Lung (tissue), 12 donors: ENCODE results near the gene TRPC1. TPM values are rescaled to one million over a fixed set of nuclear protein-coding genes. Genes with fewer than 3 reads are reported as not detected.

Experiments
- ATAC-seq: fragments of 200-7000 bp; cut with Tn5 transposase; one replicate; pipeline ENCODE4 v1.9.1; 2020; ENCODE audit warnings: moderate number of reproducible peaks; ENCODE audit not compliant: insufficient read depth, low FRiP score
- DNase-seq, 3 donors: peaks; one replicate each; pipeline ENCODE4 v3.0.0-alpha.2; 2013 to 2017
- H3K27ac ChIP-seq, 2 donors: one replicate each; pipeline ENCODE4 v1.5.1; 2013; ENCODE audit warnings: mild to moderate bottlenecking in 2 of 2, moderate library complexity in 2 of 2, control low read depth in 1 of 2, inconsistent platforms in 1 of 2, low read depth in 1 of 2, low read length in 1 of 2
- H3K27me3 ChIP-seq, 3 donors: one replicate each; pipeline ENCODE4 v1.5.1; 2013; ENCODE audit warnings: low read length in 2 of 3; ENCODE audit not compliant: control insufficient read depth in 3 of 3, insufficient read depth in 3 of 3
- H3K36me3 ChIP-seq, 4 donors: one replicate each; pipeline ENCODE4 v1.5.1; 2013; ENCODE audit warnings: low read length in 4 of 4, mild to moderate bottlenecking in 1 of 4, moderate library complexity in 1 of 4; ENCODE audit not compliant: control insufficient read depth in 4 of 4, insufficient read depth in 4 of 4
- H3K4me1 ChIP-seq, 5 donors: one replicate each; pipeline ENCODE4 v1.5.1; 2013; ENCODE audit warnings: low read length in 5 of 5, mild to moderate bottlenecking in 2 of 5, moderate library complexity in 1 of 5; ENCODE audit not compliant: control insufficient read depth in 5 of 5, insufficient read depth in 5 of 5
- H3K4me3 ChIP-seq: one replicate; pipeline ENCODE4 v1.5.1; 2013; ENCODE audit warnings: mild to moderate bottlenecking, control low read depth, moderate library complexity
- H3K9ac ChIP-seq, 2 donors: one replicate each; pipeline ENCODE4 v1.5.1; 2013; ENCODE audit warnings: low read length in 2 of 2, control low read depth in 1 of 2; ENCODE audit not compliant: insufficient read depth in 1 of 2
- H3K9me3 ChIP-seq, 4 donors: one replicate each; pipeline ENCODE4 v1.5.1; 2013; ENCODE audit warnings: low read length in 3 of 4, mild to moderate bottlenecking in 1 of 4, moderate library complexity in 1 of 4; ENCODE audit not compliant: control insufficient read depth in 4 of 4, insufficient read depth in 3 of 4
- CTCF ChIP-seq: IDR thresholded peaks from 2 replicates; pipeline ENCODE4 v1.5.1; 2012; ENCODE audit warnings: mild to moderate bottlenecking; ENCODE audit errors: control extremely low read depth, extremely low read depth
- WGBS, 2 donors: extraction: QIAGEN DNeasy Blood & Tissue Kit; methylation state at CpG; one replicate each; pipeline ENCODE4 v1.1.7; 2013; 5-methylcytosine and 5-hydroxymethylcytosine counted together
- polyA plus RNA-seq, 2 donors: library from polyadenylated mRNA; stranded (reverse); fragments of 200-250 nt; gene quantifications; one replicate each; pipeline ENCODE4 v1.2.1, GENCODE V29; 2013
- total RNA-seq, 2 donors: library from RNA; depleted of rRNA in 1 of 2; stranded (reverse); fragments of >200 nt in 1 of 2; gene quantifications; one replicate each; pipeline ENCODE4 v1.2.1, GENCODE V29; 2014 to 2021
- donor health status: control.
- donor health status: control.
- donor health status: Bipolar disorder and iron deficiency.
- donor health status: healthy.
- donor health status: DM: yes; HTN: yes; CAD: no.

TRPC1 gene
- total and polyA plus RNA-seq, 4 donors = 1.1 to 28.4 (median 4.7) TPM

DNA sequence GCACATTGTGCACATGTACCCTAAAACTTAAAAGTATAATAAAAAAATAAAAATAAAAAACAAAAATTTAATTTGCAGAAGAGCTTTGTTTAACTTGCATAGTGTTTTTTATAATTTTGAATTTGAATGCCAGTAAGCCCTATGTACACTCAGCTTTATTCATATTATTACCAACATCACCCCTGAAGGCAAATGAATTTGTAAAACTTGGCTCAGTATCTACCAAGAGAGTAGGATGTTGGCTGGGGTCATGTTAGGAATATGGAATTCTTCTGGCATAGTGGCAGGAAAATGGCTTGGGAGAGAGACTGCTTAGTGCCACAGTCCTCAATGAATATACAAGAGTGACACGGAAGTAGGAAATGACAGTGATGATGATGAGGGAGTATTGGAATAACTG is 30.7 kb downstream of the TRPC1 start:
- Histone ChIP-seq H3K4me1 (no peaks in the 10 kb centered on the region), H3K4me3 (no peak overlapping the region), H3K9ac (no peak overlapping the region), H3K27ac (no peak overlapping the region), H3K9me3 (no peaks in the 10 kb centered on the region), H3K36me3 (peaks cover 0 to 3% (median under 1%) of the 10 kb centered on the region in 4 donors), H3K27me3 (no peaks in the 10 kb centered on the region)
- TF ChIP-seq CTCF = no peak
- 88 to 93% methylated on average over 1 of the region's 1 CpG for WGBS, 2 donors
- no peak for ATAC-seq
- DNase-seq = no peak

GRCh38 chr3:142768338-142768737 is 44.5 kb downstream of the TRPC1 start:
- no peak for ATAC-seq
- Histone ChIP-seq H3K27me3 (no peaks in the 10 kb centered on the region), H3K4me3 (no peak overlapping the region), H3K27ac (no peak overlapping the region), H3K4me1 (no peaks in the 10 kb centered on the region), H3K36me3 (peaks cover 0 to 14% (median 4%) of the 10 kb centered on the region in 4 donors), H3K9ac (no peak overlapping the region), H3K9me3 (peaks cover 0 to 10% (median under 1%) of the 10 kb centered on the region in 4 donors)
- no peak for TF ChIP-seq CTCF
- no peak for DNase-seq

DNA sequence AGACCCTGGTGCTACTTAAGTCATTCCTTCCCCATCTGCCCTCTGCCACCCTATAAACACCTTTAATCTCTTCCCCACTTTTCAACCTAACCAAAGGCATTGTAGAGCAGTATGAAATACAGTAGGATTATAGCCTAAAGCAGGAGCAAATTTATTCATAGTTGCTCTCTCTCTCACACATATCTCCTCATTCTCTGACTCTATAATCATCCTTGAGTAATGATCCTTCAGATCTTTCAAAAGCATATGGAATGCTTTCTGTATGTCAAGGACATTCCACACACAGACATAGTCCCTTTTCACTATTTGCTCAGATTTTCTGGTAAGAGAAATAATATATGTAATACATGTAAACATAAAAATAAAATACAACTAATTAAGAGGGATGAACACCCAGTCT is 54.1 kb downstream of the TRPC1 start:
- no peak for TF ChIP-seq CTCF
- Histone ChIP-seq H3K4me1 (no peaks in the 10 kb centered on the region), H3K27ac (no peak overlapping the region), H3K36me3 (peaks cover 0 to 2% (median 0%) of the 10 kb centered on the region in 4 donors), H3K9me3 (peaks cover 0 to 3% (median 0%) of the 10 kb centered on the region in 4 donors), H3K9ac (no peak overlapping the region), H3K27me3 (no peaks in the 10 kb centered on the region), H3K4me3 (no peak overlapping the region)
- DNase-seq (no peak), ATAC-seq (no peak)

DNA sequence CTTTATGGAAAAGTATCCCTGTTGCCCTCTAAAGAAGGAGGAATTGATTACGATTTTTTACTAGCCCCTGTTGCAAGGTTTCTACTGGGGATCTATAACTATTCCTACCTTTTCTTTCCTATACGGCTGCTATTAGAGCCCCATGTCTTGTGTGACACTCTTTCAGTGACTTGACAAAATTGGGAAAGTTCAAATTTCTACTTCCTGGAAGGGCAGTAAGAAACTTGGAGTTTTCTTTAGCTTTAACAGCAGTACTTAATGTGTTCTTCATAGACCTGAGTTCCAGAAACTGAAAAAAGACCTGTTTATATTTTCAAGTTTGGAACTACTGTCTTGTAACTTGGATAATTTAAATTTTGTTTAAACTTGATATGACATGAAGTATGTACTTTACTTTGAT is 54.7 kb downstream of the TRPC1 start:
- Histone ChIP-seq H3K27ac (no peak overlapping the region), H3K4me3 (no peak overlapping the region), H3K36me3 (peaks cover 0 to 2% (median 0%) of the 10 kb centered on the region in 4 donors), H3K27me3 (no peaks in the 10 kb centered on the region), H3K4me1 (no peaks in the 10 kb centered on the region), H3K9me3 (peaks cover 0 to 3% (median 0%) of the 10 kb centered on the region in 4 donors), H3K9ac (no peak overlapping the region)
- TF ChIP-seq CTCF = no peak
- DNase-seq = no peak
- no peak for ATAC-seq
- WGBS, 2 donors = 86 to 87% methylated on average over 2 of the region's 2 CpGs
